ENCODE measurements around the gene HOXC13.

The HOXC13 gene

DNA sequence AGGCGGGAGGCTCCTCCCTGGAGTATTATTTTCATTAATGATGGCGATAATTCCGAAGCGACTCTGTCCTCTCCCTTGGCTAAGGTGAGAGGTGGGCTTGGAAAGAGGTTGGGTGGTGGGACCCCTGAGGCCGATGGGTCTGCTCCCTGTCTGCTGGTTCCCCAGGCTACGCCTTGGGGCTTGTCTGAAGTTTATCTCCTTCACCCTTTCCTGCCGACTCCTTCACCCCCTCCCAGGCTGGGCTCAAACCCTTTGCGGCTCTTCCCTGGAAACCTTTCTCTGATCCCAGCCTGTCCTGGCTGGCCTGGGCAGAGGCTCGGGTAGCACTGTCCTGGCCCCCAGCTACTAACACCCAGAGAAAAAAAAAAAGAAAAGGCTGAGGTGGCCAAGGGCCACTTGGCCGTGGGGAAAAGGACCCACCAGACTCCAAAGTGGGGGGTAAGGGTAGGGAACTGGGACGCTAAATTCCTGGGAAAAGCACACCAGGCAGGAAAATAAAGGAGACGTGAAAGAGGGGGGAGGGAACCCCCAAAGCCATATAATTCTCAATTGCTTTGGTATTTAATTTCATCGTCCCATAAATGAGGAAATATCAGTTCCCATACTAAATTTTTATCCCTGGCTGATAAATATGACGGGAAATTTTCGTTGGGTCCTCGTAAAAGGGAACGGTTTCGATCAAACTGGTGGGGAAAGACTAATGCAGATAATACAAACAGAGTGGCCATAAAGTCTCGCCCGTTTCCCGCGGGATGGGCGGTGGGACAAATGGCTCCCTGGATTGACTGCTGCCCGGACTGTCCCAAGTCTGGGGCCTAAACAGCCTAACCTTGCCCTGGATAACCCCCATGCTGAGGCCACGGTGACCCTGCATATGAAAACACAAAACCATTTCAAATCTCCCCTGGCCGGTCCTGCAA is 44.3 kb downstream of the HOXC13 start:
- DNase-seq: no peak

DNA sequence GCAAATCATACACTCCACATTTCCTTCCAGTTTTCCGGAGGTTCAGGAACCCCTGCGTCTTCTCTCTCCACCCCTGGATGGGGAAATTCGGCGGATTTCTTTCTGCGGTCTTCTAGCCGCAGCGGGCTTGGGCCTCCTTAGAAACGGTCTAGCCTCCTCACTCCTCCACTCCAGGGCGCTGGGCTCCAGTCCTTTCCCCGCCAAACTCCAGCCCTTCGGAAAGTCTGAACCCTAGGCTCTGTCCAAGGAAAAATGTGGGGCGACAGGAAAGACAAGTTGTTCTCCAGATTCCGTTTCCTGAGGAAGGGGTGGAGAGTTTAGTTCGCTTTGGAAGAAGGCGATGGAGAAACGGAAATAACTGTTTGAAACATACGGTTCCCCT is 44.9 kb downstream of the HOXC13 start:
- DNase-seq: no peak

DNA sequence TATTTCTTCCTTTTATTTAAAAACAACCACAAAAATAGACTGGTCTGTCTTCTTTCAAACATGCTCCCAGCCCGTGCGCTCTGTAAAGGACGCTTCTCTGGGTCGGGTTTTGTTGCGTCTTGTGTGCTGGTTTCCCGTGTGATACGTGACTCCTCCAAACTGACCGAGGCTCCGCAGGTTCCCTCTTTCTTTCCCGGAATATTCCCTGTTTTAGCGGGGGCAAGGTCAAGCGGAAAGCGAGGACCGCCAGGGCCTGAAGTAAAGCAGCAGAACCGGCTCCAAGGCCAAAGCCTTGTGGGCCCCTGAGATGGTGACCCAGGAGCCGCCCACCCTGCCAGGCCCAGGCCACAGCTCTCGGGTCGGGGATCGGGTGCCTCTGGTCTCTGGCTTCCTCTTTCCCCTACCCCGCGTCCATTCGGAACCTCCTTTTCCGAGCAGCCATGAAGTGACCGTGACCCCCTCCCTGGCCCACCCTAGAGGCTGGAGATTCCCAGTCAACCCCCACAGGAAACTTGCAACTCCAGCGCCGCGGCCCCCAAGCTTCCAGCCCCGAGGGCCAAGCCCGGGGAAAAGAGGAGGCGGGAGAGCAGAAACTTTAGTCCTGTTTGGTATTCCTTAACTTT is 45.4 kb downstream of the HOXC13 start:
- no peak for DNase-seq

DNA sequence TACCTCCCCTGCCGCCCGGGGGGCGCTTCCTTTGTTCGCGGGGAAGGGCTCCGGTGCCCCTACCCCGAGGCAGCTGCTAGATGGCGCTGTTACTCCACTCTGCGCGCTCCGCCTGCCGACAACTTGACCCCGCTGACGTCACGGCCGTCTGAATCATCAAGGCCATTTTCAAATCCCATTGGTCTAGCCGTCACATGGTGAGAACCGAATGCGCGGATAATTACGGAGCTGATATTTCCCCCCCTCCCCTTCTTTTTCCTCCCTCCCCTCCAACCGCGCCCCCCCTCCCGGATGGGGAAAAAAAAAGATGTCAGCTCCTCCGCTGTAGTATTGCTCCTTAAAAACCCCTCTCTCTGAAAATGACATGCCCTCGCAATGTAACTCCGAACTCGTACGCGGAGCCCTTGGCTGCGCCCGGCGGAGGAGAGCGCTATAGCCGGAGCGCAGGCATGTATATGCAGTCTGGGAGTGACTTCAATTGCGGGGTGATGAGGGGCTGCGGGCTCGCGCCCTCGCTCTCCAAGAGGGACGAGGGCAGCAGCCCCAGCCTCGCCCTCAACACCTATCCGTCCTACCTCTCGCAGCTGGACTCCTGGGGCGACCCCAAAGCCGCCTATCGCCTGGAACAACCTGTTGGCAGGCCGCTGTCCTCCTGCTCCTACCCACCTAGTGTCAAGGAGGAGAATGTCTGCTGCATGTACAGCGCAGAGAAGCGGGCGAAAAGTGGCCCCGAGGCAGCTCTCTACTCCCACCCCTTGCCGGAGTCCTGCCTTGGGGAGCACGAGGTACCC is 46.5 kb downstream of the HOXC13 start, which contains the start of gene HOXC10:
Gene HOXC10, plus strand, starts transcription at position 246 of the 791 bp plus-strand sequence. Its CDS starts 114 bp downstream, at position 360.
- peak; percentile 78 for DNase-seq

DNA sequence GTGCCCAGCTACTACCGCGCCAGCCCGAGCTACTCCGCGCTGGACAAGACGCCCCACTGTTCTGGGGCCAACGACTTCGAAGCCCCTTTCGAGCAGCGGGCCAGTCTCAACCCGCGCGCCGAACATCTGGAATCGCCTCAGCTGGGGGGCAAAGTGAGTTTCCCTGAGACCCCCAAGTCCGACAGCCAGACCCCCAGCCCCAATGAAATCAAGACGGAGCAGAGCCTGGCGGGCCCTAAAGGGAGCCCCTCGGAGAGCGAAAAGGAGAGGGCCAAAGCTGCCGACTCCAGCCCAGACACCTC is 47.0 kb downstream of the HOXC13 start:
- no peak for DNase-seq

DNA sequence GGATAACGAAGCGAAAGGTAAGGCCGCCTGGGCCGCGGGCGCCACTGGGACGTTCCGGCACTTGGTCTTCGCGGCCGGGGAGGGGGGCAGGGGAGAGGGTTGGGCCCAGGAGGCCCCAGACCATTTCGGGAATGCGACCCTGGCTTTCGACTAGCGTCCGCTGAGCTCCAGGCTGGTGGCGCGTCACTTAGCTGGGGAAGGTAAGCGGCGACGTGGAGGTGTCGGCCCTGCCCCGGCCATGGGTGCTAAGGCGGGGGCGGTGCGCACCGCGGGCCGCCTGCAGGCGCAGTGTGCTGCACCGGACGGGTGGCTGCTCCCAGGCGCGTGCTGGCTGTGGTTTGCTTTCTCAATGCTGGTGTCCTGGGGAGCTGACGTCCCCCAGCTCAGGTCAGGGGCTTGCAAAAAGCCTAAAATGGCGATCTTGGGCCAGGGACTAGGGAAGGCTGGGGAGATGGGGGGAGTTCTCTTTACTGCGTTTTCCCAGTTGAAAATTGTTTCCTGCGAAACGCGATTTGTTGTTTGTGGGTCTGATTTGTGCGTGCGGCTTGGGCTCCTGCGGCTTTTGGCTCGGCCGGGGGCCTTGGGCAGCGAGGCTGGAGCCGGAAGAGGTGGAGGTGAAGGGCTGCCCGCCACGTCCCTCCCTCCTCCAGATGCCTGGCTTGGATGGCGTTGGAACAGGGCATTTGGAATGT is 47.5 kb downstream of the HOXC13 start:
- no peak for DNase-seq

DNA sequence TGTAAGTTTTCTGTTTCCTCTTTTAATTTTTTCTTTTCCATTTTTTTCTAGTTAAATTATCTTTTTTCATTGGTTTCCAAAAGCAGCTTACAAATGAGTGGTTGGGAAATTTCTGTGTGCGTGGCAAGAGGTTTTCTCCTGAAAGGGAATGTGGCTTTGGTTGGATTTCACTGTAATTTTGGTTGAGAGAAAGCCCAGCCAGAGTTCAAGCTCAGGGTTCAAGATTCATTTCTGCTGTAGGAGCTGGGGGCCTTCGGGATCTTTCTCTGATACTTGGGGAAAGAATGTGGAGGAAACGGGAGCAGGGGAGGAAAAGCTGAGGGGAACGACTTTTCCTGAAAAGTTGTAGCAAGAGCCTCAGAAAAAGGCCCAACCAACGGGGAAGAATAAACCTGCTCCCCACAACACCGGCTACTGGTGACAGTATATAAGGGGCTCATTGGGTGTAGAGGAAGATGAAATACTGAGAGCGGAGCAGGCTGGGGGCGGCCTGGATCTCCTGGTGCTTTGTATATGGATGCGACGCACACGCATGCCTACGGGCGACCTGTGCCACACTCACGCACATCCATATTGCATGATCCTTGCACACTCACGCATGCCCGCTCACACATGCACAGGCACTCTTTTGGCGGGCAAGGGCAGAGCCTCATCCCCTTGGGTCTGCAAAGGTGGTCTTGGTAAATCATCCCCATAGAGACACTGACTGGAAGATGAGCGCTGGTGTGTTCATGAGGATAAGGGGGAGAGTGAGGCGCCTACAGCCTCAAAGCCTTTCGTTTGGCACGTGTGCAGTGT is 48.3 kb downstream of the HOXC13 start:
- DNase-seq: no peak

DNA sequence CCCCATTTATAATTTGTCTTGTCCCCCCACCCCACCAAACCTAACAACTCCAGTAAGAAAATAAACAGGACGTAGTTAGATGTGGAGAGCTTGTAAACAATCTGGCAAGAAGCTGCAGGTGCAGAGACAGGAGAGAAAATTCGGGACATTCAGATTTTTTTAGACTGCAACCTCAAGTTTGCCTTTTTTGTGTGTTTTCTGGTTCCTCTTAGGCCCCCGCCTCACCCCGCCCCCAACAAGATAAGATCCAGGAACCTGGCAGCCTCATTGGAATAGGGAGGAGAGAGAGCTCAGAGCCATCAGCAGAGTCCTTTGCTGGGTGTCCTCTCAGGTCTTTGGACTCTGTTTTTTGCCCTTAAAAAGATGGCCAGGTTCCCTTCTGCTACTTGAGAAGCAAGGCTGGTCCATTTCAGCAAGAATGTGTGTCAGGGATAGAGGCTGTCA is 49.2 kb downstream of the HOXC13 start:
- DNase-seq: no peak

DNA sequence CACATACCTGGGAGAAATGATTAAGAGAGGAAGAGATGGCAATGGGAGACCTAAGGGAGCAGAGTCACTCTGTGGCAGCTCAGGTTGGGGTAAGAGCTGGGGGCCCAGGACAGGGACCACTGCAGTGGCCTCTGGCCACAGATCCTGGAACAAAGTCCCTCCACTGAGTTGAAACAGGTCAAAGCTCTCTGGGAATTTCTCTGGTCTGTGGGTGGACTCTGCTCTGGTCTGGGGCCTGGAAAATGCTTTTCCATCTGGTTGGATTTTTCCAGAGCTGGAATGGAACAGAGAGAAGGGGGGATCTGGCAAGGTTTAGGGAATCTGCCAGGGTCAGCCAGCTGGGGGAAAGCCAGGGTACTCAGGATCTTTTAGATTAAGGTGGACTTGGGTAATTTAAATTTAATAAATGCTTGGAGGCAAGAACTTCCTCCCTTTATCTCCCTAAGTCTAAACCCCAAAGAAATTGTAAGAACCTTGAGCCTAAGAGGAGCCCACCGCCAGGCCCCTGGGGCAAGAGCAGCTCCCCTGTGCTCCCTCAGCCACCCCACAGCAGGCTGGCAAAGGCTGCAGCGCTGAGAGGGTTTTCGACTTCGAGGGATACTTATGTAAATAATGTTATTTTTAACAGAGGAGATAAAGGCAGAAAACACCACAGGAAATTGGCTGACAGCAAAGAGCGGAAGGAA is 50.1 kb downstream of the HOXC13 start:
- no peak for DNase-seq

DNA sequence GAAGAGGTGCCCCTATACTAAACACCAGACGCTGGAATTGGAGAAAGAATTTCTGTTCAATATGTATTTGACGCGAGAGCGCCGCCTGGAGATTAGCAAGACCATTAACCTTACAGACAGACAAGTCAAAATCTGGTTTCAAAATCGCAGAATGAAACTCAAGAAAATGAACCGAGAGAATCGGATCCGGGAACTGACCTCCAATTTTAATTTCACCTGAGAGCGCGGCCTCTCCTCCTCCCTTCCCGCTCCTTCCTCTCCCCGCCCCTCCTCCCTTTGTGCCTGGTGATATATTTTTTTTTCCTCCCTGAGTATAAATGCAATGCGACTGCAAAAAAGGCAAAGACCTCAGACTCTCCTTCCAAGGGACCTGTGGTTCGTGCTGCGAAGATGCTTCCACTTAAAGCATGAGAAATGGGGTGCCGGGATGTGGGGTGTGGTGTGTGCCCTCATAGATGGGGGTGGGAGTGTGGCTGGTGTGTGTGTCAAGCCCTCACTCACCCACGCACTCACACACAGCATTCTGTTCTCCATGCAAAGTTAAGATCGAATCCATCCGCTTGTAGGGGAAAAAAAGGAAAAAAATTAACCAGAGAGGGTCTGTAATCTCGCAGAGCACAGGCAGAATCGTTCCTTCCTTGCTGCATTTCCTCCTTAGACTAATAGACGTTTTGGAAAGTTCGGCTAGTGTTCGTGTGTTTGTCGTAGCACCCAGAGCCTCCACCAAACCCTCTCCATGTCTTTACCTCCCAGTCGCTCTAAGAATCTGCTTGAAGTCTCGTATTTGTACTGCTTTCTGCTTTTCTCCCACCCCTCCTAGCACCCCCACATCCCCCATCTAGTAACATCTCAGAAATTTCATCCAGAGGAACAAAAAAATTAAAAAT is 50.8 kb downstream of the HOXC13 start:
- no peak for DNase-seq

DNA sequence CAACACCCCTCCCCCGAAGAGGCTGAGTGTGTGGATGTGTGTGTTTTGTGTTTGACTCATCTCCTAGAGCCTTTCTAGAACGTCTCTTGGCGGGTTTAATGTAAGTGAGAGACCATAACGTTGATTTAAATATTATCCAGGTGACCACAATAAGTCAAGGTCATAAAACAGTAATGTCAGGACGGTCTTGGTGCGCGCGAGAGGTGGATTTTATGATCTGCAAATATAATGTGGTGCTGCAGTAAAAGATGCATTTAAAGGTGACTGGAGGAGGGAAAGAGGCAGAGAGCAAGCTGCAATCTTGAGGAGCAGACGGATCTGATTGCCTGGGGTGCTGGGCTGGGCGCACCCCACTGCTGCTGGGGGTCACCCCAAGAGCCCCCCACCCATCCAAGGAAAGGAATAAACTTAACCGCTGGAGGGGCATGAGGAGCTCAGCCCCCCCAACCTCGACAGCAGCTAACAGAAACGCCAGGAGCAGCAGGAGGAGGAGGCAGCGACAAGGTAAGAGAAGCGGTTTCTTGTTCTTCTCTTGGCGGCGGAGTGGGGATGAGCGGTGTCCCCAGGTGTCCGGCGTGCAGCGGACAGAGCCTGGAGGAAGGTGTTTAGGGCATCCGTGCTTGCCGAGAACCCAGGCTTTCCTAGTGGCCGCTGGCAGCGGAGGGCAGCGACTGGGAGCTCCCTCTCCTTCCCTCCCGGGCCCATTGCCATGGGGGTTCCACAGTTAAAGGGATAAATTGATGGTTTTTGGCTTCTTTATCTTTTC is 51.9 kb downstream of the HOXC13 start:
- DNase-seq: no peak

DNA sequence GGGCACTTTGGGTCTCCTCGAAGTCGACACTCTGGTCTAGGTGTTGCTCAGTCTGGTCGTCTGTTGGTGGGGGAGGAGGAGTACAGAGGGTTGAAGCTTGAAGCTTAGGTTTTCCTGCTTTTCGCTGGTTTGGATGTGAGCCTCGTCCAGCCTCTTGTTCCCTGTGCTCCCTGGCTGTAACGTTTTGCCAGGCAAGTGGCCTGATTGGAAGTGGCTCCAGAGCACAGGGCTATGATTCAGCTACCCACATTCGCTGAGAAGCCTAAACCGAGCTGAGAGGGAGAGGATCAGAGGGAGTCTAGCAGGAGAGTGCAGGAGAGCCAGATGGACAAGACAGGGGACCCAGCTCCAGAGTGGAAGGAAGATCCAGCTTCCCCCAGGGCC is 52.4 kb downstream of the HOXC13 start:
- DNase-seq: no peak

DNA sequence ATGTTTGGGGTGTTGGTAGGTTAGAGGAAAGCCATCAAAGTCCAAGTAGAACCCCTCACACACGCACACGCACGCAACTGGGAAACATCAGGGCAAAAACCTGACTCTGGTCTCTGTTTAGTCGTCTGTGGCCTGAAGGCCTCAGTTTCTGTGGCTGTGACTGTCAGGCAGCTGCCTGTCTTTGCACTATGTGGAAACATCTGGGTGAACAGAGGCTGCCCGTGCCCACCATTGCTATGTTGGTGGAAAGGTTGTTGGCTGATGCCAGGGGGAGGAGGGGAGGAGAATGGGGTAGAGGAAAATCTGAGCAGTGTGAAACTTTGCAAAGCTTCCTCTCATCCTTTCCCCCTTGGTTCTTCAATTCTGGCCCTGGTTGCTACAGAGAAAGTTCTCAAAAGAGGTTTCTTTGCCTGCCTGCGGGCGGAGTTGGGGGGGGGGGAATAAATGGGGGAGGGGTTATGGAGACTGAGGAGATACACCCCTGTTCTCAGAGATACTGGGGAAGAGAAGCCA is 53.8 kb downstream of the HOXC13 start:
- DNase-seq: no peak

DNA sequence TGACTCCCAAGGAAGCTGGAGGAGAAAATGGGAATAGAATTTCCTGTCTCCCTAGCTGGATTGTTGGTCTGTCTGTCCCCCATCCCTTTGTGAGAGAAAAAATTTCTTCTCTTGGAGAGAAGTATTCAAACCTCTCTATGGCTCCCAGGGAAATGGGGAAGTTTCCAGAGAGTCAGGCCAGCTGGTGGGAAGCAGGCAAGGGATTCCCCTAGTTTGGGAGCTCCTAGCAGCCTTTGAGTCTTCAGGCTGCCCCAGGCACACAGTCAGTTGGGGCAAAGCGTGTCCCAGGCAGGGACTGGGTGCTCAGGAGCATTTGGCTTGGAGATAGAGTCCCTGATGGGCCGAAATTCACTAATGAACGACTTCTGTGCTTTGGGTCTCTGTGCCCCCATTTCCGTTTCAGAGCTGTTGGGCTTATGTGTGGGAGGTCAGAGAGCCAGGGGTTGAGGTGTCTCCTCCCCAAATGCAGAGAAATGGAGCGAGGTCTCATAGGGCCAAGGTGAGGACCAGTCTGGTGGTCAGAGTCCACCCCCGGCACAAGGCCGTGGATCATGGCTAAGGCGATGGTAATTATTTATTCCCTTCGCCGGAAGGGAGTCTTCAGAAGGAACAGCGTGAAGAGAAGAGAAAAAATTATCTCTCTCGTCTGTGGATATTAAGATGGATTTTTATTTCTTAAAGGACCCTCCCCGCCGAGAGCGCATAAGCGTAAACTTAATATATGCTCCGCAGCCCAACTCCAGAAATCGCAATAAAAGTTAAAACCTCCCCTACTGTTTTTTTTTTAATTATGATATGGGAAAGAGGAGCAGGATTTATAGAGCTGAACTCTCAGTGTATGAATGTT is 54.8 kb downstream of the HOXC13 start:
- DNase-seq: no peak

DNA sequence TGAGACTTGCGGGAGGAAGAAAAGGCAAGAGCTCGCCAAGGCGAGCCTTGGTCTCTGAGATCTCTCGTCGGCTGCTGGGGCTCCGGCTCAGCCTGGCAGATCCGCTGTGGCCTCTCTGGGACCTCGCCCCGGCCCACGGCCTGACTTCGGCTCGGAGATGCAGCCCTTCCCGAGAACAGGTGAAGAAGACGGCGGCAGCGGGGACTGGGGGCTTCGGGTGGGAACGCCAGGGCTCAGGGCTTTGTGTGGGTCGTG is 55.3 kb downstream of the HOXC13 start:
- DNase-seq: no peak

DNA sequence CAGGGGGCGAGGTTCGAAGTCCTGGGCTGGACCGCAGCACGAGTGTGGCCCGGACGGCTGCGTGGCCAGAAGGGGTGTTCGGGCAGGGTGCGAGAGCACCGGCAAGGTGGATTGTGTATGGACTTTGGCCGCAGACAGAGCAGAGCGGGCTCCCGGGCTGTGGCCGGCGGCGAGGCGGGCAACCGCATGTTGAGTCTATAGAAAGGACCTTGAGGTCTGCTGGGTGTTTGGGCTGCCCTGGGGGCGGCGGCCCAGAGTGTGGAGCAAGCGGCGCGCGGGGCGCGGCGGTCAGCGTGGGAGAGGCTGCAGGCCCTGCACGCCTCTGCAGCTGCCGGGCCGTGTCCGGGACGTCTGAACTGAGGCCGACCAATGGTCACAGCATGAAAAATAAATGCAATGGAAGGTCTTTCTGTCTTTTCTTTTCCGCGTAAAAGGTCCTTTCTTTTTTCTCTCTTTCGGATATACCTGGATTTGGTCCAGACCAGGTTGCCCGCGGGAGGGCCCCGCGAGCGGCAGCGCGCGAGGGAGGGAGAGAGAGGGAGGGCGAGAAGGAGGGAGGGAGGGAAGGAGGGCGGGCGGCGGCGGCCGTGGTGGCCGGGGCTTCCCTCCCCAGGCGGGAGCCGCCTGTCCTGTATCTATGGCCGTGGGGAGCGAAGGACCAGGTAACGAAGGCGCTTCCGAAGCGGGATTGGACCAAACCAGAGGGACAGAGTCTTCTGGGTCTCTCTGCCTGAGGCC is 55.8 kb downstream of the HOXC13 start:
- no peak for DNase-seq

DNA sequence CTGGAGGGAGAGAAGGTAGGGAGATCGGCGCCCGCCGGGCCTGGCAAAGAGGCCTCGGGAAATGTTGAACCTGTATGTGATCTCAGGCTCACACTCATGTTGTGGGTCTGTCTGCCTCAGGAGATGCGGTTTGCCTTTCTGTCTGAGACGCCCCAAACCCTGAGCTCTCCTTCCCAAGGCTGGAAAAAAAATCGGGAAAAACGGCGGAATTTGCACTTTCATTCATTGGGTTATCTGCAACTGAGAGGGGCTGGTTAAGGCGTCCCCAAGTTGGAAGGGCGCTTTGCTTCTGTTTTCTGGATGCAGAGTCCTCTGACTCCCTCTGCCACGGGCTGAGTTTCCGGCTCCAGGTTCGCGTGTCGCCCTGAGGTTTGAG is 56.4 kb downstream of the HOXC13 start:
- DNase-seq: no peak
